ENCODE measurements around the gene LIF. TPM values are rescaled to one million over a fixed set of nuclear protein-coding genes. Genes with fewer than 3 reads are reported as not detected.

Gene LIF
- total RNA-seq (under 1 TPM; 0.26 to 0.58 TPM), polyA plus RNA-seq (not detected)

DNA sequence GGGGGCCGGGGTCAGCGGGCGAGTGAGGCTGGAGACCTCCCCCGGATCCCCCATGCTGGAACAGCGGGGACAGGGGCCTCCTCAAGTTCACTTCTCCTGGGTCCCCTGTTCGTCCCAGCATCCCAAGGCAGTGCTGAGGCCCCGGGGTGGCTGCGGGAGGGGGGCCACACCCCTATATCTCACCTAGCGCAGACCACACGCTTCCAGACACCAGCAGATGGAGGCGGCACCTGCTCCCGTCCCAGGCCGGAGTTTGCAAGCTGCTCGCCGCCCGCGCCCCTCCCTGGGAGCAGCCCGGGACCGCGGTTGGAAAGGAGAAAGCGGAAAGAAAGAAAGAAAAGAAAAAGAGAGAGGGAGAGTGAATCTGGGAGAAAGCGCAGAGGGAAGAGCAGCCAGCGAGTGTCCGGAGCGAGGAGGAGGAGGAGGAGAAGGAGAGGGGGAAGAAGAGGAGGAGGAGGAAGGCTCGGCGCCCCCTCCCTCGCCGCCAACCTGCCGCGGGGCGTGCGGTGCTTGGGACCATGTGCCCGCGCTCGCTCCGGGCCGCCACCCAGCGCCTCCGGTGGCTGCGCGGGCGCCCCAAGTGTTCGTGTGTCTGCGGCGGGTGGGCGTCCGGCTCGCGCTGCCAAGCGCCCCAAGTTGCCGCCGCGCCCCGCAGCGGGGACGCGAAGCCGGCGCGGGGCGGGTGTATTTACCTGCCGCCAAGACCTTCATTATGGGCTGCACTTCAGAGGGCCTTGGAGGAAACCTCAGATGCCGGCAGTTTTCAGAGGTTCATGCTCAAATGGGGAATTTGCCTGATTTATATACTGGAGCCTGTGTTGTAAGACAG, at the start of gene LIF:
TSS of gene LIF (minus strand) at position 775 of the 829 bp plus-strand sequence. CDS start at position 711, 64 bp downstream.
- H3K27me3 ChIP-seq (ENCODE audit: insufficient read depth, low read length), result no peaks in the 10 kb centered on the region
- no peaks in the 10 kb centered on the region for H3K9me3 ChIP-seq (ENCODE audit: control insufficient read depth in 1 of 2, low read length in 2 of 2)
- DNase-seq, result peak; percentile 42 to 57 (median 53)
- peak within 1 kb of the TSS; percentile 15 for H3K27ac ChIP-seq (ENCODE audit: low read depth, low read length)
- H3K4me1 Mint-ChIP-seq, result peaks cover 30 to 66% (median 42%) of the 10 kb centered on the region in 4 donors
- CTCF ChIA-PET (ENCODE audit: partially characterized antibody), result interaction anchor here (0.5 to 1.5 kb wide), 5 partner anchors 9 to 676 kb away, joined by 3 to 6 read pairs (median 3); no protein-coding TSS in a partner anchor
- H3K36me3 Mint-ChIP-seq, result no peaks in the 10 kb centered on the region
- no peaks in the 10 kb centered on the region for H3K9me3 Mint-ChIP-seq
- H3K27ac Mint-ChIP-seq, result peak within 1 kb of the TSS in 5 of 7 donors; percentile 45 to 86 (median 67)
- peaks cover 2 to 8% of the 10 kb centered on the region in 2 donors for H3K27me3 Mint-ChIP-seq
- peak within 1 kb of the TSS; percentile 84 to 98 (median 88) for H3K4me3 Mint-ChIP-seq
- peaks cover 43% of the 10 kb centered on the region for H3K4me1 ChIP-seq (ENCODE audit: insufficient read depth, low read length)
- POLR2A ChIA-PET (ENCODE audit: partially characterized antibody), result no interaction called here
- no peaks in the 10 kb centered on the region for H3K36me3 ChIP-seq (ENCODE audit: insufficient read depth, low read length)
- intact Hi-C loops (cut with micrococcal nuclease), result loop anchor here (1.0 to 5.0 kb wide), 2 partner anchors 49 to 138 kb away; no protein-coding TSS in a partner anchor
- peak within 1 kb of the TSS; percentile 42 to 69 for H3K4me3 ChIP-seq (ENCODE audit: low read length in 2 of 2)

DNA sequence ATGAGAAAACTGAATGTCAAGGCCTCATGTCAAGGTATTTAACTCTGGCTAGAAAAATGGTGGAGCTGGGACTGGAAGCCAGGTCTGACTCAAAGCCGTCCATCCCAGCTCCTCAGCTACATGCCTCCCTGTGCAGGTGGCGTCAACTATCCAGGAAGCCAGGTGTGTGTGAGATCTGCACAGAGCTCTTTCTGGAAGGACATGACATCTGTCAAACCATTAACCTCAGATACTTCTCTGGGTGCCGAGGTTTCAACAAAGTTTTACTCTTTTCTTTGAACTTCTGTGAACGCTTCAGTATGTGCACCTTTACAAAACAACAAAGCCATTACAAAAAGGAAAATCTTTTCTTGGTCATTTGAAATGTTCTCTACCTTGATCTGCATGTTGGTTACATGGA, 49.8 kb upstream of the LIF start:
- peak overlapping the region; percentile 20 for H3K27ac ChIP-seq (ENCODE audit: low read depth, low read length)
- H3K27ac Mint-ChIP-seq, result peak overlapping the region; percentile 76 to 94 (median 89)
- no peaks in the 10 kb centered on the region for H3K27me3 Mint-ChIP-seq
- H3K9me3 Mint-ChIP-seq, result no peaks in the 10 kb centered on the region
- POLR2A ChIA-PET (ENCODE audit: partially characterized antibody), result interaction anchor here (1.1 to 15.0 kb wide), 6 partner anchors 9 to 128 kb away, joined by 4 to 333 read pairs (median 5); partner anchors contain the start of genes CCDC157, SF3A1 and TBC1D10A
- no peaks in the 10 kb centered on the region for H3K9me3 ChIP-seq (ENCODE audit: control insufficient read depth in 1 of 2, low read length in 2 of 2)
- intact Hi-C loops (cut with micrococcal nuclease), result no loop called here
- peak in 2 of 5 donors; percentile 22 to 27 for DNase-seq
- peaks cover 79% of the 10 kb centered on the region for H3K36me3 ChIP-seq (ENCODE audit: insufficient read depth, low read length)
- no peak overlapping the region for H3K4me3 ChIP-seq (ENCODE audit: low read length in 2 of 2)
- peaks cover 57% of the 10 kb centered on the region for H3K4me1 ChIP-seq (ENCODE audit: insufficient read depth, low read length)
- H3K36me3 Mint-ChIP-seq, result peaks cover 39 to 73% of the 10 kb centered on the region in 2 donors
- peaks cover 27 to 62% (median 46%) of the 10 kb centered on the region in 4 donors for H3K4me1 Mint-ChIP-seq
- no peaks in the 10 kb centered on the region for H3K27me3 ChIP-seq (ENCODE audit: insufficient read depth, low read length)
- CTCF ChIA-PET (ENCODE audit: partially characterized antibody), result interaction anchor here (0.9 to 1.5 kb wide), 5 partner anchors 9 to 188 kb away, joined by 3 to 7 read pairs (median 3); no protein-coding TSS in a partner anchor
- peak overlapping the region in 7 of 8 donors; percentile 17 to 59 (median 35) for H3K4me3 Mint-ChIP-seq

DNA sequence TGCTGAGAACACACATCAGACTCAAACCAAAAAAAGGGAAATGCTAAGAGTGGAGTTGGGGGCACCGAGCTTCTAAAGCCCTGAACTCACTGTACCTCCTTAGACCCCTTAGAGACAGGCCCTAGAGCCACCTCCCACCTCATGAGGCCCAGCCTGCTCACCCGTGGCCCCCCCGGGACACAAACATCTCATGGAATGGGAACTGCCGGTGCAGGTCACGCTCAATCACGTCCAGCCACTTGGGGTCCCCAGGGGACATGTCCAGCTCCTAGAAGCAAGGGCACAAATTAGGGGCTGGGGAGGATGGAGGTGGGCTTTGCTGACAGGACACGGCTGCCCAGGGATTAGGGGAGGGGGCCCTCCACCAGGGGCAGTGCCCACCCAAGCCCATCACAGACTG, 49.0 kb upstream of the LIF start:
- intact Hi-C loops (cut with micrococcal nuclease), result no loop called here
- Mint-ChIP-seq H3K4me3 (no peak overlapping the region), H3K36me3 (peaks cover 32 to 68% of the 10 kb centered on the region in 2 donors), H3K27ac (peak overlapping the region in 6 of 7 donors; percentile 76 to 94 (median 90)), H3K9me3 (no peaks in the 10 kb centered on the region), H3K27me3 (no peaks in the 10 kb centered on the region), H3K4me1 (peaks cover 26 to 57% (median 41%) of the 10 kb centered on the region in 4 donors)
- ChIA-PET POLR2A (ENCODE audit: partially characterized antibody) (interaction anchor here (1.1 to 15.0 kb wide), 5 partner anchors 10 to 61 kb away, joined by 4 to 333 read pairs (median 6); partner anchors contain the start of genes CCDC157, SF3A1 and TBC1D10A), CTCF (ENCODE audit: partially characterized antibody) (interaction anchor here (1.2 to 1.5 kb wide), 4 partner anchors 8 to 187 kb away, joined by 3 to 7 read pairs (median 4); no protein-coding TSS in a partner anchor)
- no peaks in the 10 kb centered on the region for H3K27me3 ChIP-seq (ENCODE audit: insufficient read depth, low read length)
- DNase-seq, result peak in 1 of 5 donors; percentile 14
- no peak overlapping the region for H3K4me3 ChIP-seq (ENCODE audit: low read length in 2 of 2)
- H3K4me1 ChIP-seq (ENCODE audit: insufficient read depth, low read length), result peaks cover 57% of the 10 kb centered on the region
- peak overlapping the region; percentile 20 for H3K27ac ChIP-seq (ENCODE audit: low read depth, low read length)
- no peaks in the 10 kb centered on the region for H3K9me3 ChIP-seq (ENCODE audit: control insufficient read depth in 1 of 2, low read length in 2 of 2)
- peaks cover 72% of the 10 kb centered on the region for H3K36me3 ChIP-seq (ENCODE audit: insufficient read depth, low read length)

DNA sequence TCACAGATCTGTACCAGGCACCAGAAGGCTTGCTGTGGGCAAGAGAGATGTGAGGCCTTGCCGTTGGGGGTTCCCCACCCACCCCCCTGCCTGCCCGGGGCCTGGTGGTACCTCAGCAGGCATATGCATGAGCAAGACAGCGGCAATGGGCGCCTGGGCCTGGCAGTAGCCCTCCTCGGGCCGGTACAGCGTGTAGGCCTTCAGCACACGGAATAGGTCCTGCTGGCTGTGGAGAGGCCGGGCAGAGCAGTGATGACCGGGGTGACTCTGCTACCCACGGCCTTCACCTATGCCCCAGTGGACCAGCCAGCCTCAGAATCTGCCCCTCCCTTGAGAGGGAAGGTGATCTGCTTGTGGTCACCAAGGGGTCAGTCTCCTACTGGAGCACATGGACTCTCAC, 48.3 kb upstream of the LIF start:
- peak in 1 of 5 donors; percentile 25 for DNase-seq
- intact Hi-C loops (cut with micrococcal nuclease), result no loop called here
- peaks cover 32 to 62% (median 44%) of the 10 kb centered on the region in 4 donors for H3K4me1 Mint-ChIP-seq
- no peak overlapping the region for H3K27ac ChIP-seq (ENCODE audit: low read depth, low read length)
- no peak overlapping the region for H3K4me3 Mint-ChIP-seq
- H3K9me3 ChIP-seq (ENCODE audit: control insufficient read depth in 1 of 2, low read length in 2 of 2), result no peaks in the 10 kb centered on the region
- ChIA-PET POLR2A (ENCODE audit: partially characterized antibody) (interaction anchor here (1.2 to 15.0 kb wide), 4 partner anchors 11 to 62 kb away, joined by 6 to 333 read pairs (median 128); partner anchors contain the start of genes CCDC157, SF3A1 and TBC1D10A), CTCF (ENCODE audit: partially characterized antibody) (interaction anchor here (0.7 to 7.9 kb wide), 4 partner anchors 11 to 94 kb away, joined by 3 to 218 read pairs (median 4); partner anchors contain the start of gene TBC1D10A)
- no peaks in the 10 kb centered on the region for H3K27me3 Mint-ChIP-seq
- no peak overlapping the region for H3K27ac Mint-ChIP-seq
- H3K9me3 Mint-ChIP-seq, result no peaks in the 10 kb centered on the region
- H3K27me3 ChIP-seq (ENCODE audit: insufficient read depth, low read length), result no peaks in the 10 kb centered on the region
- H3K36me3 Mint-ChIP-seq, result peaks cover 32 to 69% of the 10 kb centered on the region in 2 donors
- no peak overlapping the region for H3K4me3 ChIP-seq (ENCODE audit: low read length in 2 of 2)
- peaks cover 68% of the 10 kb centered on the region for H3K36me3 ChIP-seq (ENCODE audit: insufficient read depth, low read length)
- peaks cover 61% of the 10 kb centered on the region for H3K4me1 ChIP-seq (ENCODE audit: insufficient read depth, low read length)

DNA sequence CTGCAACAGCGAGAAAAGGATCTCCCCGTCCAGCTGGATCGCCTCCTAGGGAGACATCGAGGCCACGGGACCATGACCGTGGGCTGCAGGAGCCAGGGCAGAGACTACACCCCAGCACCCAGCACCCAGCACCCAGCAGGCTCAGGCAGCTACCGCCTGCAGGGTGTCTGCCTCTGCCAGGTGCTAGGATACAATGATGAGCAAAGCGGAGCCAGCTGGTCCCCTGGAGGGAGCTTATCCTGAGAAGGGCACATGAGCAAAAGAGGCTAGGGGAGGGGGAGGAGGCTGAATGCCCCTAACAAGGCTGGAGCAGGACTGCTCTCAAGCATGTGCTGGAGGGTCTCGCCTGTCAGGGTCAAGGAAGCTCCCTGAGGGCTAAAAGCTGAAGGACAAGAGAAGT, 47.5 kb upstream of the LIF start:
- H3K9me3 ChIP-seq (ENCODE audit: control insufficient read depth in 1 of 2, low read length in 2 of 2), result no peaks in the 10 kb centered on the region
- H3K4me1 ChIP-seq (ENCODE audit: insufficient read depth, low read length), result peaks cover 59% of the 10 kb centered on the region
- no peaks in the 10 kb centered on the region for H3K27me3 ChIP-seq (ENCODE audit: insufficient read depth, low read length)
- ChIA-PET CTCF (ENCODE audit: partially characterized antibody) (interaction anchor here (0.7 to 7.9 kb wide), 4 partner anchors 17 to 95 kb away, joined by 3 to 218 read pairs (median 3); partner anchors contain the start of genes RNF215 and TBC1D10A), POLR2A (ENCODE audit: partially characterized antibody) (interaction anchor here (3.0 to 15.0 kb wide), 3 partner anchors 11 to 63 kb away, joined by 11 to 333 read pairs (median 244); partner anchors contain the start of genes CCDC157, SF3A1 and TBC1D10A)
- no peak overlapping the region for H3K27ac ChIP-seq (ENCODE audit: low read depth, low read length)
- H3K4me3 ChIP-seq (ENCODE audit: low read length in 2 of 2), result no peak overlapping the region
- H3K4me1 Mint-ChIP-seq, result peaks cover 30 to 65% (median 42%) of the 10 kb centered on the region in 4 donors
- H3K27me3 Mint-ChIP-seq, result no peaks in the 10 kb centered on the region
- peak in 1 of 5 donors; percentile 4 for DNase-seq
- intact Hi-C loops (cut with micrococcal nuclease), result no loop called here
- peaks cover 68% of the 10 kb centered on the region for H3K36me3 ChIP-seq (ENCODE audit: insufficient read depth, low read length)
- no peaks in the 10 kb centered on the region for H3K9me3 Mint-ChIP-seq
- H3K4me3 Mint-ChIP-seq, result no peak overlapping the region
- H3K36me3 Mint-ChIP-seq, result peaks cover 32 to 70% of the 10 kb centered on the region in 2 donors
- peak overlapping the region in 3 of 7 donors; percentile 15 to 68 (median 48) for H3K27ac Mint-ChIP-seq

DNA sequence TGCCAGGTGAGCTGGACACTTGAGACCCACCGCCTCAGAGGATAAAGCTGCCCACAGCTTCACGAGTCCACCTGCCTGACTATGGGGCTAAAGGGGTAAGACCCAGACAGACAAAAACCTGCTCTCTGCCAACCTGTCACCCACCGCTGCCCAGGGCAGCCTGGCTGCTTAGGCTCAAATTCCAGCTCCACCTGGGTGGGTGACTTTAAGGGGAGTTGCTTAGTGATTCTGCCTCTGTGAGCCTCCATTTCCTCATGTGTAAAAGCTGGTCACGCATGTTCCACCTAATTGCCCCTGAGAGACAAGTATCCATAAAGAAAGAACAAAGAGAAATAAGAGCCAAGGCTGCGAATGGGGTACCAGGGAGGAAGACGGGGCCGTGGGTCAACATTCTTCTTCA, 46.5 kb upstream of the LIF start:
- no peak overlapping the region for H3K27ac ChIP-seq (ENCODE audit: low read depth, low read length)
- H3K36me3 ChIP-seq (ENCODE audit: insufficient read depth, low read length), result peaks cover 58% of the 10 kb centered on the region
- peaks cover 58% of the 10 kb centered on the region for H3K4me1 ChIP-seq (ENCODE audit: insufficient read depth, low read length)
- peaks cover 30 to 64% (median 41%) of the 10 kb centered on the region in 4 donors for H3K4me1 Mint-ChIP-seq
- POLR2A ChIA-PET (ENCODE audit: partially characterized antibody), result interaction anchor here (1.0 to 15.0 kb wide), 4 partner anchors 12 to 131 kb away, joined by 3 to 333 read pairs (median 181); partner anchors contain the start of genes CCDC157, SF3A1 and TBC1D10A
- peak overlapping the region in 1 of 7 donors; percentile 35 for H3K27ac Mint-ChIP-seq
- H3K4me3 ChIP-seq (ENCODE audit: low read length in 2 of 2), result no peak overlapping the region
- intact Hi-C loops (cut with micrococcal nuclease), result no loop called here
- DNase-seq, result no peak
- H3K36me3 Mint-ChIP-seq, result peaks cover 26 to 61% of the 10 kb centered on the region in 2 donors
- no peaks in the 10 kb centered on the region for H3K9me3 Mint-ChIP-seq
- CTCF ChIA-PET (ENCODE audit: partially characterized antibody), result interaction anchor here (6.3 to 7.9 kb wide), 2 partner anchors 18 to 35 kb away, joined by 115 to 218 read pairs; partner anchors contain the start of gene TBC1D10A
- no peak overlapping the region for H3K4me3 Mint-ChIP-seq
- H3K27me3 Mint-ChIP-seq, result no peaks in the 10 kb centered on the region
- no peaks in the 10 kb centered on the region for H3K9me3 ChIP-seq (ENCODE audit: control insufficient read depth in 1 of 2, low read length in 2 of 2)
- no peaks in the 10 kb centered on the region for H3K27me3 ChIP-seq (ENCODE audit: insufficient read depth, low read length)

All from CD4-positive, alpha-beta memory T cell (primary cell).